C4-2B (cell line): ENCODE data around the gene MED26.

Experiments
- H3K27ac ChIP-seq: fragments of 450-650 bp; 2 replicates; pipeline ENCODE4 v1.5.1; 2017
- ZFX ChIP-seq: fragments of 450-650 bp; IDR thresholded peaks from 2 replicates; pipeline ENCODE4 v1.6.1; 2017
- TF ChIP-seq, protein P1 (sequence below): fragments of 450-650 bp; conservative IDR thresholded peaks from 2 replicates; pipeline ENCODE4 v1.5.1; 2017; ENCODE audit warnings: mild to moderate bottlenecking

MED26 gene

DNA sequence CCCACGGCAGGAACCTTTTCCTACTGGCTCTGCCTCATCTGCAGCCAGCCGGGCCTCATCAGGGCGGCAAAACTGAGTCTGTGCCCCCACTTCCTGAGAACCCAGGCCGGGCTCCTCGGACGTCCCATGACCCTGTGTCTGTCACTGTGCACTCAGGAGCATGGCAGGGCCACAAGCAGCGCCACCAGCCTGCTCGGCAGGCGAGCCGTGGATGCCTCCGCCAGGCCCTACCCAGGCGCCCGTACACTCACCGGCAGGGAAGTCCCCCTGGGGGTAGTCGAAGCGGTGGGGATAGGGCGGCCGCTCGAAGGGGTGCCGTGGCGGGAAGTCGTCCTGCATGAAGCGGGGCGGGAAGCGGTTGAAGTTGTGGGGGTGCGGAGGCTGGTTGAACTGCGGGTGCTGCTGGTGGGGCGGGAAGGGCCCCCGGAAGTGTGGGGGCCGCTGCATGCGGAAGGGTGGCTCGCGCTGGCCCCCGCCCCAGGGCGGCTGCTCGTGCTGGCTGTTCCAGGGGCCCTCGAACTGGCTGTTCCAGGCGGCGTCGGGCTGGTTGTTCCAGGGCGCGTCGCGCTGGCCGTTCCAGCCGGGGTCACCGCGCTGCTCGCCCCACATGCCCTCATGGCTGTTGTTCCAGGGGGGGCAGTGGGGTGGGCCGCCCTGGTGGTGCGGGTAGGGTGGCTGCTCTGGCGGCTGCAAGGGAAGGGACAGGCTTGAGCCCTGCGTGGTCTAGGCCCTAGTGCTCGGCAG is 102.8 kb downstream of the MED26 start:
- H3K27ac ChIP-seq = no peak overlapping the region
- TF ChIP-seq, protein P1, sequence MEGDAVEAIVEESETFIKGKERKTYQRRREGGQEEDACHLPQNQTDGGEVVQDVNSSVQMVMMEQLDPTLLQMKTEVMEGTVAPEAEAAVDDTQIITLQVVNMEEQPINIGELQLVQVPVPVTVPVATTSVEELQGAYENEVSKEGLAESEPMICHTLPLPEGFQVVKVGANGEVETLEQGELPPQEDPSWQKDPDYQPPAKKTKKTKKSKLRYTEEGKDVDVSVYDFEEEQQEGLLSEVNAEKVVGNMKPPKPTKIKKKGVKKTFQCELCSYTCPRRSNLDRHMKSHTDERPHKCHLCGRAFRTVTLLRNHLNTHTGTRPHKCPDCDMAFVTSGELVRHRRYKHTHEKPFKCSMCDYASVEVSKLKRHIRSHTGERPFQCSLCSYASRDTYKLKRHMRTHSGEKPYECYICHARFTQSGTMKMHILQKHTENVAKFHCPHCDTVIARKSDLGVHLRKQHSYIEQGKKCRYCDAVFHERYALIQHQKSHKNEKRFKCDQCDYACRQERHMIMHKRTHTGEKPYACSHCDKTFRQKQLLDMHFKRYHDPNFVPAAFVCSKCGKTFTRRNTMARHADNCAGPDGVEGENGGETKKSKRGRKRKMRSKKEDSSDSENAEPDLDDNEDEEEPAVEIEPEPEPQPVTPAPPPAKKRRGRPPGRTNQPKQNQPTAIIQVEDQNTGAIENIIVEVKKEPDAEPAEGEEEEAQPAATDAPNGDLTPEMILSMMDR = no peak
- no peak for TF ChIP-seq ZFX
